ENCODE data around the gene SF3B6.
"Not testable (repeated sequence)": the region's sequence is repeated elsewhere in the genome, so short reads cannot be mapped to it uniquely, and the experiment has no call there.

Gene SF3B6

GRCh38 chr2:24095171-24095677, 19.1 kb upstream of the SF3B6 start:
- in situ Hi-C loops (cut with MboI; ENCODE audit: low sequenced_read_pairs): not testable (repeated sequence)

- in situ Hi-C loops (cut with MboI; ENCODE audit: low sequenced_read_pairs): not testable (repeated sequence)
These were observed 17.1 kb upstream of the SF3B6 start for GRCh38 chr2:24093270-24093669.

- in situ Hi-C loops (cut with MboI; ENCODE audit: low sequenced_read_pairs): no loop called here
These were observed 12.8 kb upstream of the SF3B6 start for GRCh38 chr2:24088821-24089359.

- in situ Hi-C loops (cut with MboI; ENCODE audit: low sequenced_read_pairs): no loop called here
These were observed 10.9 kb upstream of the SF3B6 start for GRCh38 chr2:24087032-24087431.

- in situ Hi-C loops (cut with MboI; ENCODE audit: low sequenced_read_pairs): no loop called here
These were observed 10.1 kb upstream of the SF3B6 start for GRCh38 chr2:24086241-24086640.

- in situ Hi-C loops (cut with MboI; ENCODE audit: low sequenced_read_pairs): no loop called here
These were observed 9.0 kb upstream of the SF3B6 start for GRCh38 chr2:24085200-24085489.

GRCh38 chr2:24084386-24085199, 8.5 kb upstream of the SF3B6 start, which contains the start of gene TP53I3:
TSS of gene TP53I3 (minus strand) at chr2:24084834. CDS start at chr2:24084326, 508 bp downstream.
- in situ Hi-C loops (cut with MboI; ENCODE audit: low sequenced_read_pairs): no loop called here

- in situ Hi-C loops (cut with MboI; ENCODE audit: low sequenced_read_pairs): no loop called here
These were observed 7.7 kb upstream of the SF3B6 start for GRCh38 chr2:24083567-24084385.

GRCh38 chr2:24082787-24083566, 6.9 kb upstream of the SF3B6 start:
- in situ Hi-C loops (cut with MboI; ENCODE audit: low sequenced_read_pairs): no loop called here

- in situ Hi-C loops (cut with MboI; ENCODE audit: low sequenced_read_pairs): no loop called here
These were observed 4.6 kb upstream of the SF3B6 start for GRCh38 chr2:24080701-24081100.

GRCh38 chr2:24077879-24078278, 1.8 kb upstream of the SF3B6 start:
- in situ Hi-C loops (cut with MboI; ENCODE audit: low sequenced_read_pairs): no loop called here

GRCh38 chr2:24077535-24077877, 1.4 kb upstream of the SF3B6 start:
- in situ Hi-C loops (cut with MboI; ENCODE audit: low sequenced_read_pairs): no loop called here

- in situ Hi-C loops (cut with MboI; ENCODE audit: low sequenced_read_pairs): no loop called here
These were observed 866 bp upstream of the SF3B6 start for GRCh38 chr2:24076849-24077534.

- in situ Hi-C loops (cut with MboI; ENCODE audit: low sequenced_read_pairs): no loop called here
These were observed 867 bp downstream of the SF3B6 start for GRCh38 chr2:24075259-24075658.

GRCh38 chr2:24073816-24074215, 2.3 kb downstream of the SF3B6 start:
- in situ Hi-C loops (cut with MboI; ENCODE audit: low sequenced_read_pairs): no loop called here

- in situ Hi-C loops (cut with MboI; ENCODE audit: low sequenced_read_pairs): no loop called here
These were observed 3.9 kb downstream of the SF3B6 start for GRCh38 chr2:24072259-24072658.

GRCh38 chr2:24065341-24065740, 10.8 kb downstream of the SF3B6 start:
- in situ Hi-C loops (cut with MboI; ENCODE audit: low sequenced_read_pairs): no loop called here

- in situ Hi-C loops (cut with MboI; ENCODE audit: low sequenced_read_pairs): no loop called here
These were observed 17.4 kb downstream of the SF3B6 start for GRCh38 chr2:24058564-24059271.

- in situ Hi-C loops (cut with MboI; ENCODE audit: low sequenced_read_pairs): no loop called here
These were observed 20.4 kb downstream of the SF3B6 start for GRCh38 chr2:24055750-24056149.
